NT2/D1 (cell line): Measurements from ENCODE around the gene PRDX4.
"Not testable (repeated sequence)": the region's sequence is repeated elsewhere in the genome, so short reads cannot be mapped to it uniquely, and the experiment has no call there.

Source experiments
- SUZ12 ChIP-seq: IDR thresholded peaks from 2 replicates; pipeline ENCODE4 v1.6.1; 2011; ENCODE audit not compliant: insufficient read length, insufficient read depth; ENCODE audit errors: extremely low read depth
- YY1 ChIP-seq: IDR thresholded peaks from 2 replicates; pipeline ENCODE4 v1.6.1; 2011; ENCODE audit not compliant: insufficient read length, insufficient read depth
- ZNF274 ChIP-seq: IDR thresholded peaks from 2 replicates; pipeline ENCODE4 v1.6.1; 2011; ENCODE audit warnings: mild to moderate bottlenecking, low read depth, low read length

GRCh38 chrX:23676486-23676885 is 9.2 kb downstream of the PRDX4 start:
- TF ChIP-seq YY1, ZNF274, SUZ12: not testable (repeated sequence)
